OCI-LY3 (cell line): ENCODE data around the gene DHFR.

Source experiments
- EZH2phosphoT487 ChIP-seq: fragments of 200-600 bp; shearing (Covaris generic); IDR thresholded peaks from 2 replicates; pipeline ENCODE4 v1.6.1; 2018; ENCODE audit warnings: antibody characterized with exemption, mixed run types, low read depth
- TF ChIP-seq, protein P1 (sequence below): fragments of 200-600, 300-600 bp; sonication (generic); IDR thresholded peaks from 2 replicates; pipeline ENCODE4 v1.5.1; 2014; ENCODE audit warnings: antibody characterized with exemption, low read length, low read depth

DNA sequence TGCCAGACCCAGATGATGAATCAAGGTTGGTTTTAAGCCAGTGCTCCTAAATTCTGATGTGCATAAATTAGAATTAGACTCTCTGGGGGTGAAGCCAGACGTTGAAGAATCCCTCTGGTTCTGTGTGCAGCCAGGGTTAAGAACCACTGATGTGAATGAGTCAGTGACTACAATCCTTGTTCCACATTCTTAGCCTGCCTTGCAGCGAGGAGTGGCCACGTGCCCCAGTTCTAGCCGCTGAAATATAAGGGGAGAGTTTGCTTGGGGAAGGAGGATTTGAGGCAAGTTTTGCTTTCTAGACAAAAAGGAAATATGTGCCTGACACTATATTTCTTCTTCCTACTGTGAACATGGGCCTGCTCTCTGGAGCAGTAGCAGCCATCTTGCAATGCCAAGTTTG, 34.6 kb downstream of the DHFR start:
- TF ChIP-seq, protein P1, sequence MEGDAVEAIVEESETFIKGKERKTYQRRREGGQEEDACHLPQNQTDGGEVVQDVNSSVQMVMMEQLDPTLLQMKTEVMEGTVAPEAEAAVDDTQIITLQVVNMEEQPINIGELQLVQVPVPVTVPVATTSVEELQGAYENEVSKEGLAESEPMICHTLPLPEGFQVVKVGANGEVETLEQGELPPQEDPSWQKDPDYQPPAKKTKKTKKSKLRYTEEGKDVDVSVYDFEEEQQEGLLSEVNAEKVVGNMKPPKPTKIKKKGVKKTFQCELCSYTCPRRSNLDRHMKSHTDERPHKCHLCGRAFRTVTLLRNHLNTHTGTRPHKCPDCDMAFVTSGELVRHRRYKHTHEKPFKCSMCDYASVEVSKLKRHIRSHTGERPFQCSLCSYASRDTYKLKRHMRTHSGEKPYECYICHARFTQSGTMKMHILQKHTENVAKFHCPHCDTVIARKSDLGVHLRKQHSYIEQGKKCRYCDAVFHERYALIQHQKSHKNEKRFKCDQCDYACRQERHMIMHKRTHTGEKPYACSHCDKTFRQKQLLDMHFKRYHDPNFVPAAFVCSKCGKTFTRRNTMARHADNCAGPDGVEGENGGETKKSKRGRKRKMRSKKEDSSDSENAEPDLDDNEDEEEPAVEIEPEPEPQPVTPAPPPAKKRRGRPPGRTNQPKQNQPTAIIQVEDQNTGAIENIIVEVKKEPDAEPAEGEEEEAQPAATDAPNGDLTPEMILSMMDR, result no peak
- no peak for TF ChIP-seq EZH2phosphoT487
